ENCODE measurements around the gene CDK1.

Gene CDK1

DNA sequence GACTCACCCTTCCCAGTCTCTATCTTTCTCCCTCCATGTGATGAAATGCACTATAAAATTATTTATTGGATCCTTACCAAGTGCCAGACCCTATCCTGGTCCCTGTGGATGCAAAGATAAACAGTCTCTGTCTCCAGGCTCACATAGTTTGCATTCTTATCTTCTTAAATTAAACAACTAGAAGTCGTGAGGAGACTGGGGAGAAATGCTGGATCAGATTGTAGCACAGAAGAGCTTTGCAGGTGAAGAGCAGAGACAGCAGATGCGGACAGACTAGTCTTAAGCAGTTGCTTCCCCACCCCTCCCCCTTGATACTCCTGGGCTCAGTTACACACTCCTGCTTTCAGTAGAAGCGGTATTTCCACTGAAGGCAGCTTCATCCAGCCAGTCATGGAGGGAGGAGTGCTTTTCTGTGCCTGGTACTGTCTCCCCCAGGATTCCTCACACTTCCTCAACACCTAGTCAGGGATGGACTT is 20.8 kb upstream of the CDK1 start:
- Histone ChIP-seq H3K4me1 (ENCODE audit: low read length) (no peaks in the 10 kb centered on the region), H3K27me3 (replicated peaks; ENCODE audit: insufficient read depth, low read length) (no peaks in the 10 kb centered on the region), H3K27ac (ENCODE audit: low read length) (no peak overlapping the region), H3K9me2 (replicated peaks; ENCODE audit: insufficient read depth, low read length) (no peaks in the 10 kb centered on the region), H3K9ac (ENCODE audit: low read length) (no peak overlapping the region), H3K36me3 (replicated peaks; ENCODE audit: insufficient read depth, low read length) (no peaks in the 10 kb centered on the region), H3K4me2 (ENCODE audit: low read depth, low read length) (no peak overlapping the region), H3F3A (ENCODE audit: insufficient read depth, low read length) (no peaks in the 10 kb centered on the region), H4K20me1 (ENCODE audit: insufficient read depth, low read length) (no peaks in the 10 kb centered on the region), H3K4me3 (ENCODE audit: low read length) (no peak overlapping the region), H3K79me2 (ENCODE audit: low read length) (no peaks in the 10 kb centered on the region), H3K9me3 (replicated peaks; ENCODE audit: insufficient read depth, low read length) (no peaks in the 10 kb centered on the region; the same call in 1 of the 2 replicates), H2AFZ (ENCODE audit: low read length) (no peak overlapping the region)
- peak; percentile 29 for DNase-seq
- TF ChIP-seq, protein P1, sequence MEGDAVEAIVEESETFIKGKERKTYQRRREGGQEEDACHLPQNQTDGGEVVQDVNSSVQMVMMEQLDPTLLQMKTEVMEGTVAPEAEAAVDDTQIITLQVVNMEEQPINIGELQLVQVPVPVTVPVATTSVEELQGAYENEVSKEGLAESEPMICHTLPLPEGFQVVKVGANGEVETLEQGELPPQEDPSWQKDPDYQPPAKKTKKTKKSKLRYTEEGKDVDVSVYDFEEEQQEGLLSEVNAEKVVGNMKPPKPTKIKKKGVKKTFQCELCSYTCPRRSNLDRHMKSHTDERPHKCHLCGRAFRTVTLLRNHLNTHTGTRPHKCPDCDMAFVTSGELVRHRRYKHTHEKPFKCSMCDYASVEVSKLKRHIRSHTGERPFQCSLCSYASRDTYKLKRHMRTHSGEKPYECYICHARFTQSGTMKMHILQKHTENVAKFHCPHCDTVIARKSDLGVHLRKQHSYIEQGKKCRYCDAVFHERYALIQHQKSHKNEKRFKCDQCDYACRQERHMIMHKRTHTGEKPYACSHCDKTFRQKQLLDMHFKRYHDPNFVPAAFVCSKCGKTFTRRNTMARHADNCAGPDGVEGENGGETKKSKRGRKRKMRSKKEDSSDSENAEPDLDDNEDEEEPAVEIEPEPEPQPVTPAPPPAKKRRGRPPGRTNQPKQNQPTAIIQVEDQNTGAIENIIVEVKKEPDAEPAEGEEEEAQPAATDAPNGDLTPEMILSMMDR (IDR thresholded peaks at IDR 0.05; ENCODE audit: low read length), result no peak
- TF ChIP-seq EZH2 (optimal IDR thresholded peaks at IDR 0.05; ENCODE audit: low read depth, low read length), result no peak
- TF ChIP-seq EZH2phosphoT487 (IDR thresholded peaks at IDR 0.05; ENCODE audit: low read length), result no peak

DNA sequence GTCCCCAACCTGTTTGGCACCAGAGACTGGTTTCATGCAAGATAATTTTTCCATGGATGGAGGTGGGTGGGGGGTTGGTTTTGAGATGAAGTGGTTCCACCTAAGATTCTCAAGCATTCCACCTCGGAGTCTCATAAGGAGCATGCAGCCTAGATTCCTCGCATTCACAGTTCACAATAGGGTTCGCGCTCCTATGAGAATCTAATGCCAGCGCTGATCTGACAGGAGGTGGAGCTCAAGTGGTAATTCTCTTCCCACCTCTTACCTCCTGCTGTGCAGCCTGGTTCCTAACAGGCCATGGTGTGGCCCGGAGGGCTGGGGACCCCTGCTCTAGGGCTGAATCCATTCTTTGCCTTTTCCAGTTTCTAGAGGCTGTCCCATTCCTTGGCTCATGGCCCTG is 19.1 kb upstream of the CDK1 start:
- Histone ChIP-seq H3K9me3 (replicated peaks; ENCODE audit: insufficient read depth, low read length) (no peaks in the 10 kb centered on the region; the same call in 1 of the 2 replicates), H3K79me2 (ENCODE audit: low read length) (no peaks in the 10 kb centered on the region), H3K9ac (ENCODE audit: low read length) (no peak overlapping the region), H3K4me3 (ENCODE audit: low read length) (no peak overlapping the region), H3K9me2 (replicated peaks; ENCODE audit: insufficient read depth, low read length) (no peaks in the 10 kb centered on the region), H3K36me3 (replicated peaks; ENCODE audit: insufficient read depth, low read length) (no peaks in the 10 kb centered on the region), H3K4me2 (ENCODE audit: low read depth, low read length) (no peak overlapping the region), H2AFZ (ENCODE audit: low read length) (no peak overlapping the region), H3F3A (ENCODE audit: insufficient read depth, low read length) (no peaks in the 10 kb centered on the region), H3K4me1 (ENCODE audit: low read length) (no peaks in the 10 kb centered on the region), H3K27ac (ENCODE audit: low read length) (no peak overlapping the region), H4K20me1 (ENCODE audit: insufficient read depth, low read length) (no peaks in the 10 kb centered on the region), H3K27me3 (replicated peaks; ENCODE audit: insufficient read depth, low read length) (no peaks in the 10 kb centered on the region)
- DNase-seq, result no peak
- TF ChIP-seq, protein P1 (IDR thresholded peaks at IDR 0.05; ENCODE audit: low read length), result no peak
- TF ChIP-seq EZH2phosphoT487 (IDR thresholded peaks at IDR 0.05; ENCODE audit: low read length) (no peak), EZH2 (optimal IDR thresholded peaks at IDR 0.05; ENCODE audit: low read depth, low read length) (no peak)

DNA sequence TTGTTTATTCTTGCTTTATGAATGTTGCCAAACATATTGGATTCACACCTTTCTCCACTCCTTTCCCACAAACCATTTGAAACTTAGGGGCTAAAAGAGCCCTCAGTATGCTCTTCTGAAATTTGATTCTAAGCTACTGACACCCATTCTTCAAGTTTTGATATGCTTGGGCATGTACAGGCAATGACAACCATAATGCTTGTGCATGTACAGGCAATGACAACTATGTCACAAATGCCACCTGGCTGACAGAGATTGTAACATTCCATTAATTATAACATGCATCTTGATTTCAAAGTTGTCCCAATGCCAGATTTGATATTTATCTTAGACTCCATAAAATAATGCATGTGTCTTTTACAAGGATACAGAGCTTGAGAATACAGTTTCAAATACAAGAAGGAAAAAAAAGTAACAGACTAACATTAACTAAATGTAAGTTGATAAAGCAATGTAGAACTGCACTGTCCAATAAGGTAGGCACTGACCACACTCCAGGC is 17.5 kb upstream of the CDK1 start:
- no peaks in the 10 kb centered on the region for H3K79me2 ChIP-seq (ENCODE audit: low read length)
- no peaks in the 10 kb centered on the region for H3K36me3 ChIP-seq (replicated peaks; ENCODE audit: insufficient read depth, low read length)
- H3K9me2 ChIP-seq (replicated peaks; ENCODE audit: insufficient read depth, low read length), result no peaks in the 10 kb centered on the region
- H3F3A ChIP-seq (ENCODE audit: insufficient read depth, low read length), result no peaks in the 10 kb centered on the region
- no peaks in the 10 kb centered on the region for H4K20me1 ChIP-seq (ENCODE audit: insufficient read depth, low read length)
- no peak overlapping the region for H2AFZ ChIP-seq (ENCODE audit: low read length)
- H3K9ac ChIP-seq (ENCODE audit: low read length), result no peak overlapping the region
- H3K4me2 ChIP-seq (ENCODE audit: low read depth, low read length), result no peak overlapping the region
- DNase-seq, result no peak
- no peaks in the 10 kb centered on the region for H3K4me1 ChIP-seq (ENCODE audit: low read length)
- TF ChIP-seq EZH2 (optimal IDR thresholded peaks at IDR 0.05; ENCODE audit: low read depth, low read length) (no peak), EZH2phosphoT487 (IDR thresholded peaks at IDR 0.05; ENCODE audit: low read length) (no peak)
- TF ChIP-seq, protein P1 (IDR thresholded peaks at IDR 0.05; ENCODE audit: low read length), result no peak
- no peak overlapping the region for H3K27ac ChIP-seq (ENCODE audit: low read length)
- H3K4me3 ChIP-seq (ENCODE audit: low read length), result no peak overlapping the region
- H3K27me3 ChIP-seq (replicated peaks; ENCODE audit: insufficient read depth, low read length), result no peaks in the 10 kb centered on the region
- H3K9me3 ChIP-seq (replicated peaks; ENCODE audit: insufficient read depth, low read length), result no peaks in the 10 kb centered on the region; the same call in 1 of the 2 replicates
